Measurements from ENCODE around the gene APEX1.
"Not testable (repeated sequence)": the region's sequence is repeated elsewhere in the genome, so short reads cannot be mapped to it uniquely, and the experiment has no call there.

The APEX1 gene

DNA sequence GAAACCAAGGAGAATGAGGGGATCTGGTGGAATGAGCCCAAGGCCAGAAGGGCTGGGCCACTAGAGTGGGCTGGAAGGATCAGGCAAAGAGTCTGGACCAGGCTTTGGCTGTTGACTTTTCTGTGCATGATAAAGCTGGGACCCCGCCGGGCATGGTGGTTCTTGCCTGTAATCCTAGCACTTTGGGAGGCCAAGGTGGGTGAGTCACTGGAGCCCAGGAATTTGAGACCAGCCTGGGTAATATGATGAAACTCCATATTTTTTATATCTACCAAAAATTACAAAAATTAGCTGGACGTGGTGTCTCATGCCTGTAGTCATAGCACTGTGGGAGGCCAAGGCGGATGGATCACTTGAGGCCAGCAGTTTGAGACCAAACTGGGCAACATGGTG lies 18.7 kb upstream of the APEX1 start:
- FAIRE-seq (no peak), DNase-seq (ENCODE audit: insufficient read length, low spot score) (no peak)
- TF ChIP-seq, protein P1, sequence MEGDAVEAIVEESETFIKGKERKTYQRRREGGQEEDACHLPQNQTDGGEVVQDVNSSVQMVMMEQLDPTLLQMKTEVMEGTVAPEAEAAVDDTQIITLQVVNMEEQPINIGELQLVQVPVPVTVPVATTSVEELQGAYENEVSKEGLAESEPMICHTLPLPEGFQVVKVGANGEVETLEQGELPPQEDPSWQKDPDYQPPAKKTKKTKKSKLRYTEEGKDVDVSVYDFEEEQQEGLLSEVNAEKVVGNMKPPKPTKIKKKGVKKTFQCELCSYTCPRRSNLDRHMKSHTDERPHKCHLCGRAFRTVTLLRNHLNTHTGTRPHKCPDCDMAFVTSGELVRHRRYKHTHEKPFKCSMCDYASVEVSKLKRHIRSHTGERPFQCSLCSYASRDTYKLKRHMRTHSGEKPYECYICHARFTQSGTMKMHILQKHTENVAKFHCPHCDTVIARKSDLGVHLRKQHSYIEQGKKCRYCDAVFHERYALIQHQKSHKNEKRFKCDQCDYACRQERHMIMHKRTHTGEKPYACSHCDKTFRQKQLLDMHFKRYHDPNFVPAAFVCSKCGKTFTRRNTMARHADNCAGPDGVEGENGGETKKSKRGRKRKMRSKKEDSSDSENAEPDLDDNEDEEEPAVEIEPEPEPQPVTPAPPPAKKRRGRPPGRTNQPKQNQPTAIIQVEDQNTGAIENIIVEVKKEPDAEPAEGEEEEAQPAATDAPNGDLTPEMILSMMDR (IDR thresholded peaks at IDR 0.05; ENCODE audit: insufficient read depth, missing control alignments) = no peak

DNA sequence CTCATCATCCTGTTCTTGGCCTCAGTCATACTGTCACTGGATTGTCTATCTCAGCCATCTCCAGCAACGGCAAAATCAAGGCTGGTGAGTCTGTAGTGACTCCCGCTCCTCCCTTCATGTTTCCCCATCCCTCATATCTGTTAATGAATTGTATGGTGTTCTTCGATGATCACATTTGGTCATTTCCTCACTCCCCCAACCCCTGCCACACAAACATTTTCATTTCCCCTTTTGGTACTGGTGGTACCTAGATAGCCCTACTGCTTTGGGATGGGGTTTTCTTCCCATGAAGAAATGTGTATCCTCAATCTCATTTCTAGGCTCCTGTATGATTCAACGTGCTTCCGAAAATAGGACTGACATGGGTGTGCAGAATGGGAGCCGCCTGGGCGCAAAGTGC lies 16.4 kb upstream of the APEX1 start:
- TF ChIP-seq, protein P1 (IDR thresholded peaks at IDR 0.05; ENCODE audit: insufficient read depth, missing control alignments) = no peak
- no peak for FAIRE-seq
- DNase-seq (ENCODE audit: insufficient read length, low spot score) = no peak

DNA sequence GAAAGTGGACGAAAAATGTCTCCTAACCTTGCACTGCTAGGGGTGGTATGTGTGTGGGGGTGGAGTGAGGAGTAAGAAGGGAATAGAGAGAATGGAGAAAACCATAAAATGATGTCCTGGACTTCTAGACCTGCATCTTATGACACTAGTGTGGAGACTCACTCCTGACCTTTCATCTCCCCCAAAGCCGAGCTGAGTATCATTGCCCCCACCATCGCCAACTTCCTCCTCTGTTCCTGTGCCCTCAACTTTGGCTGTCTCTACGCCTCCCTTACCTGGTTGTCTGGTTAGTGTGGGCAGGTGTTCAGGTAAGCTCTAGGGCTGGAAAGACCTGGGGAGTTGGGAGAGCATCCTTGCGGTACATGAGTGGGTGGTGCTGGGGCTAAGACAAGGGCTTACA lies 14.6 kb upstream of the APEX1 start:
- no peak for DNase-seq (ENCODE audit: insufficient read length, low spot score)
- TF ChIP-seq, protein P1 (IDR thresholded peaks at IDR 0.05; ENCODE audit: insufficient read depth, missing control alignments) = no peak
- no peak for FAIRE-seq

DNA sequence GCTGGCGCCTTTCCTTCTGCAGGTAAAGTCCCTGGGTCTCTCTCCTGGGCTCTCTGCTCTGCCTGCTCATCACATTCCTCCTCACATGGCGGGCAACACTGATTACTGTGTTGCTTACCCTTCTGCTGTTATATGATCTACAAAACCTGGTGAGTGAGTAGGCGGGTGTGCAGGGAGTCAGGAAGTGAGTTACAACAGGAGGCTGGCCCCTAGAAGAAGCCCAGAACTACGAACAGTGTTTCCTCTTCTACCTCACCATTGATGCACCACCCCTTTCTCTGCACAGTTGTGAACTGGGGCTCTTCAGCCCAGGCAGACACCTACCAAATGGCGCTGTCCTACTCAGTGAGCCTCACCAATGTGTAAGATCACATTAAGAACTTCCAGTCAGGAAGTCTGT lies 14.1 kb upstream of the APEX1 start:
- no peak for DNase-seq (ENCODE audit: insufficient read length, low spot score)
- TF ChIP-seq, protein P1 (IDR thresholded peaks at IDR 0.05; ENCODE audit: insufficient read depth, missing control alignments) = no peak
- FAIRE-seq = no peak

DNA sequence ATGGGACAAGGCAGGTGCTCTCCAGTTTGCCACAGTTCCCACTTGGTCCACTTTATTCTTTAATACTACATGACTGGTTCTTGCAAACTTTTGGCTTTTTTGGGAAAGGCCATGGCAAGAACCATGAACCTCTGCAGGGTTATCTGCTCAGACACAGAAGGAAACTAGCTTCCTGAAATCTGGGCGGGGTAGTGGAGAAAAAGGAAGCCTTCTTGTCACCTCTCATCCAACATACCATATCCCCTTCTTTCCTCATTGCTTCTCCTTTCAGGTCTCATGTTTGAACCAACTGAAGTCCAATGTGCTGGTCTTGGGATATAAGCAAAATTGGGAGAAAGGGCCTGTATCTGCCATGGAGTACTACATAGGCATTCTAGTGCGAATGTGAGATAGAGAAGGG lies 13.6 kb upstream of the APEX1 start:
- TF ChIP-seq, protein P1 (IDR thresholded peaks at IDR 0.05; ENCODE audit: insufficient read depth, missing control alignments) = no peak
- no peak for DNase-seq (ENCODE audit: insufficient read length, low spot score)
- no peak for FAIRE-seq

DNA sequence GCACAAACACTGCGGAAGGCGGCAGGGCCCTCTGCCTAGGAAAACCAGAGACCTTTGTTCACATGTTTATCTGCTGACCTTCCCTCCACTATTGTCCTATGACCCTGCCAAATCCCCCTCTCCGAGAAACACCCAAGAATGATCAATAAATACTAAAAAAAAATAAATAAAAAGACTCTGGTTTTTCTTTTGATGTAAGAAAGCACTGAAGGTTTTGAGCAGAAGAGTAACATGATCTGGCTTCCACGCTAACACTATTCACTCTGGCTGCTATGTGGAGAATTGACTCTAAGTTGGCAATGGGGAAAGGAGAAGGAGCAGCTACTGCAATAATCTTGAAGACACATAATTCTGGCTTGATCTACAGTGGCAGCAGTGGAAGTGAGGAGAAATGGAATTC lies 11.4 kb upstream of the APEX1 start:
- DNase-seq (ENCODE audit: insufficient read length, low spot score); FAIRE-seq: not testable (repeated sequence)

DNA sequence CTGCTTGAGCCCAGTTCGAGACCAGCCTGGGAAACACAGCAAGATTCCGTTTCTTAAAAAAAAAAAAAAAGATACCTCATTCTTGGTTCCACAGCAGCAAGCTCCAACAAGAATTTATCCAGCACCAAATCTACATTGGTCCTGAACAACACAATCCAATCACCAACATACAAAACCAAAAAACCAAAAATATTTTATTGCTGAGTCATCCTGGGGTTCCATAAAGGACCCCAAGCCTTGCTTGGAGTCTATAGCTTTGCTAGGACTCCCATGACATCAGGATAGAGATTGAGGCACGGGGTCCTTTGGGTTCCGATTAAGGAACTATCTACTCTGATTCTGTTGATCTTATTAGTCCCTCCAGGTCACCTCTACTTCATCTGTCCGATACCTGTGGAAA lies 8.1 kb upstream of the APEX1 start:
- no peak for DNase-seq (ENCODE audit: insufficient read length, low spot score)

DNA sequence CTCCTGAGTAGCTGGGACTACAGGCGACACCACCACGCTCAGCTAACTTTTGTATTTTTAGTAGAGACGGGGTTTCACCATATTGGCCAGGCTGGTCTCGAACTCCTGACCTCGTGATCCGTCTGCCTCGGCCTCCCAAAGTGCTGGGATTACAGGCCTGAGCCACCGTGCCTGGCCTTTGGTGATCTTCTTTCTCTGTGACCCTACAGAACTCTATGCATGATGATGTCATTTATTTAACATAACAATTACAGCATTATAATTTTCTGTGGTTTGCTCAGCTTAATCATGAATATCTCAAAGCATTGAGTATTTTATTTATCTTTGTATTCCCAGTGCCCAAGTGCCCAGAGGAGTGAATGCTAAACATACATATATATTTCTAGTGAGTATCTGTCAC lies 2.2 kb upstream of the APEX1 start:
- not testable (repeated sequence) for DNase-seq (ENCODE audit: insufficient read length, low spot score); FAIRE-seq

More for the DNA sequence above, 8.1 kb upstream of the APEX1 start:
- no peak for FAIRE-seq
- TF ChIP-seq, protein P1 (IDR thresholded peaks at IDR 0.05; ENCODE audit: insufficient read depth, missing control alignments) = no peak
